HEK293 (cell line): ENCODE results near the gene ZNF221.

Experiments
- BCL11A ChIP-seq: fragments of 450-650 bp; formaldehyde crosslinking; IDR thresholded peaks from 2 replicates; pipeline ENCODE4 v1.5.1; 2016; ENCODE audit warnings: low read depth, missing biosample characterization, missing genetic modification characterization
- GLI2 ChIP-seq: fragments of 450-650 bp; formaldehyde crosslinking; IDR thresholded peaks from 2 replicates; pipeline ENCODE4; 2017; ENCODE audit warnings: missing biosample characterization, missing genetic modification characterization, low read depth, borderline replicate concordance
- KLF16 ChIP-seq: fragments of 450-650 bp; formaldehyde crosslinking; IDR thresholded peaks from 2 replicates; pipeline ENCODE4 v1.5.1; 2017; ENCODE audit warnings: missing biosample characterization, missing genetic modification characterization
- PRDM10 ChIP-seq: fragments of 450-650 bp; formaldehyde crosslinking; IDR thresholded peaks from 2 replicates; pipeline ENCODE4 v1.5.1; 2016; ENCODE audit warnings: missing biosample characterization, missing genetic modification characterization
- REPIN1 ChIP-seq: fragments of 450-650 bp; formaldehyde crosslinking; IDR thresholded peaks from 2 replicates; pipeline ENCODE4 v1.5.1; 2017; ENCODE audit warnings: missing biosample characterization, missing genetic modification characterization, low read depth
- ZBTB10 ChIP-seq: fragments of 450-650 bp; formaldehyde crosslinking; IDR thresholded peaks from 2 replicates; pipeline ENCODE4 v1.5.1; 2016; ENCODE audit warnings: missing biosample characterization, missing genetic modification characterization
- ZBTB48 ChIP-seq: fragments of 450-650 bp; formaldehyde crosslinking; IDR thresholded peaks from 2 replicates; pipeline ENCODE4 v1.5.1; 2016; ENCODE audit warnings: missing biosample characterization, missing genetic modification characterization
- ZBTB7A ChIP-seq: fragments of 450-650 bp; formaldehyde crosslinking; IDR thresholded peaks from 2 replicates; pipeline ENCODE4 v1.5.1; 2016; ENCODE audit warnings: low read depth, missing biosample characterization, missing genetic modification characterization
- ZFP69B ChIP-seq: fragments of 450-650 bp; formaldehyde crosslinking; IDR thresholded peaks from 2 replicates; pipeline ENCODE4 v1.5.1; 2016; ENCODE audit warnings: missing biosample characterization, missing genetic modification characterization
- ZIC2 ChIP-seq: fragments of 450-650 bp; formaldehyde crosslinking; IDR thresholded peaks from 2 replicates; pipeline ENCODE4 v1.5.1; 2016; ENCODE audit warnings: missing biosample characterization, missing genetic modification characterization
- ZNF2 ChIP-seq: fragments of 450-650 bp; formaldehyde crosslinking; IDR thresholded peaks from 2 replicates; pipeline ENCODE4 v1.5.1; 2016; ENCODE audit warnings: missing biosample characterization, missing genetic modification characterization
- ZNF221 ChIP-seq: fragments of 450-650 bp; formaldehyde crosslinking; IDR thresholded peaks from 2 replicates; pipeline ENCODE4 v1.5.1; 2017; ENCODE audit warnings: missing biosample characterization, missing genetic modification characterization, borderline replicate concordance
- ZNF266 ChIP-seq: fragments of 450-650 bp; formaldehyde crosslinking; IDR thresholded peaks from 2 replicates; pipeline ENCODE4 v1.5.1; 2016; ENCODE audit warnings: missing biosample characterization, missing genetic modification characterization, low read depth
- ZNF302 ChIP-seq: fragments of 450-650 bp; formaldehyde crosslinking; IDR thresholded peaks from 2 replicates; pipeline ENCODE4 v1.5.1; 2016; ENCODE audit warnings: missing biosample characterization, missing genetic modification characterization, low read depth
- ZNF426 ChIP-seq: fragments of 450-650 bp; formaldehyde crosslinking; IDR thresholded peaks from 2 replicates; pipeline ENCODE4 v1.5.1; 2017; ENCODE audit warnings: missing biosample characterization, missing genetic modification characterization, mild to moderate bottlenecking, inconsistent platforms, moderate library complexity
- ZNF792 ChIP-seq: fragments of 450-650 bp; formaldehyde crosslinking; IDR thresholded peaks from 2 replicates; pipeline ENCODE4 v1.5.1; 2016; ENCODE audit warnings: missing biosample characterization, missing genetic modification characterization
- TF ChIP-seq, protein P1 (sequence below): fragments of 450-650 bp; formaldehyde crosslinking; IDR thresholded peaks from 2 replicates; pipeline ENCODE4; 2016; ENCODE audit warnings: missing biosample characterization, missing genetic modification characterization
- TF ChIP-seq, protein P2 (sequence below): fragments of 450-650 bp; formaldehyde crosslinking; IDR thresholded peaks from 2 replicates; pipeline ENCODE4 v1.5.1; 2016; ENCODE audit warnings: missing biosample characterization, missing genetic modification characterization
- TF ChIP-seq, protein P3 (sequence below): fragments of 450-650 bp; formaldehyde crosslinking; IDR thresholded peaks from 2 replicates; pipeline ENCODE4 v1.5.1; 2017; ENCODE audit warnings: missing biosample characterization, missing genetic modification characterization
- TF ChIP-seq, protein P4 (sequence below): fragments of 450-650 bp; formaldehyde crosslinking; IDR thresholded peaks from 2 replicates; pipeline ENCODE4 v1.5.1; 2016; ENCODE audit warnings: missing biosample characterization, missing genetic modification characterization
- TF ChIP-seq, protein P5 (sequence below): fragments of 450-650 bp; formaldehyde crosslinking; IDR thresholded peaks from 2 replicates; pipeline ENCODE4 v1.5.1; 2017; ENCODE audit warnings: missing biosample characterization, mild to moderate bottlenecking, missing genetic modification characterization, moderate library complexity

Gene ZNF221

GRCh38 chr19:43950834-43951645 is at the start of gene ZNF221 (continued):
- peak; percentile 58 for TF ChIP-seq KLF16 (tag by site-specific recombination)
- peak; percentile 46; the same call in 1 of the 2 replicates for TF ChIP-seq ZBTB7A
- TF ChIP-seq, protein P1, sequence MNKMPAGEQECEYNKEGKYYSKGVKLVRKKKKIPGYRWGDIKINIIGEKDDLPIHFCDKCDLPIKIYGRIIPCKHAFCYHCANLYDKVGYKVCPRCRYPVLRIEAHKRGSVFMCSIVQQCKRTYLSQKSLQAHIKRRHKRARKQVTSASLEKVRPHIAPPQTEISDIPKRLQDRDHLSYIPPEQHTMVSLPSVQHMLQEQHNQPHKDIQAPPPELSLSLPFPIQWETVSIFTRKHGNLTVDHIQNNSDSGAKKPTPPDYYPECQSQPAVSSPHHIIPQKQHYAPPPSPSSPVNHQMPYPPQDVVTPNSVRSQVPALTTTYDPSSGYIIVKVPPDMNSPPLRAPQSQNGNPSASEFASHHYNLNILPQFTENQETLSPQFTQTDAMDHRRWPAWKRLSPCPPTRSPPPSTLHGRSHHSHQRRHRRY (tag by site-specific recombination): no peak
- 0 out of 2 replicates have a peak, but pooled peaks have one; percentile 2 for TF ChIP-seq ZNF266 (tag by site-specific recombination)
- no peak for TF ChIP-seq ZIC2
- peak; percentile 100 for TF ChIP-seq BCL11A (tag by site-specific recombination)
- TF ChIP-seq, protein P2, sequence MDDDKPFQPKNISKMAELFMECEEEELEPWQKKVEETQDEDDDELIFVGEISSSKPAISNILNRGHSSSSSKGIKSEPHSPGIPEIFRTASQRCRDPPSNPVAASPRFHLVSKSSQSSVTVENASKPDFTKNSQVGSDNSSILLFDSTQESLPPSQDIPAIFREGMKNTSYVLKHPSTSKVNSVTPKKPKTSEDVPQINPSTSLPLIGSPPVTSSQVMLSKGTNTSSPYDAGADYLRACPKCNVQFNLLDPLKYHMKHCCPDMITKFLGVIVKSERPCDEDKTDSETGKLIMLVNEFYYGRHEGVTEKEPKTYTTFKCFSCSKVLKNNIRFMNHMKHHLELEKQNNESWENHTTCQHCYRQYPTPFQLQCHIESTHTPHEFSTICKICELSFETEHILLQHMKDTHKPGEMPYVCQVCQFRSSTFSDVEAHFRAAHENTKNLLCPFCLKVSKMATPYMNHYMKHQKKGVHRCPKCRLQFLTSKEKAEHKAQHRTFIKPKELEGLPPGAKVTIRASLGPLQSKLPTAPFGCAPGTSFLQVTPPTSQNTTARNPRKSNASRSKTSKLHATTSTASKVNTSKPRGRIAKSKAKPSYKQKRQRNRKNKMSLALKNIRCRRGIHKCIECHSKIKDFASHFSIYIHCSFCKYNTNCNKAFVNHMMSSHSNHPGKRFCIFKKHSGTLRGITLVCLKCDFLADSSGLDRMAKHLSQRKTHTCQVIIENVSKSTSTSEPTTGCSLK (tag by site-specific recombination): no peak
- TF ChIP-seq ZNF302 (tag by site-specific recombination): peak; percentile 89
- TF ChIP-seq, protein P3, sequence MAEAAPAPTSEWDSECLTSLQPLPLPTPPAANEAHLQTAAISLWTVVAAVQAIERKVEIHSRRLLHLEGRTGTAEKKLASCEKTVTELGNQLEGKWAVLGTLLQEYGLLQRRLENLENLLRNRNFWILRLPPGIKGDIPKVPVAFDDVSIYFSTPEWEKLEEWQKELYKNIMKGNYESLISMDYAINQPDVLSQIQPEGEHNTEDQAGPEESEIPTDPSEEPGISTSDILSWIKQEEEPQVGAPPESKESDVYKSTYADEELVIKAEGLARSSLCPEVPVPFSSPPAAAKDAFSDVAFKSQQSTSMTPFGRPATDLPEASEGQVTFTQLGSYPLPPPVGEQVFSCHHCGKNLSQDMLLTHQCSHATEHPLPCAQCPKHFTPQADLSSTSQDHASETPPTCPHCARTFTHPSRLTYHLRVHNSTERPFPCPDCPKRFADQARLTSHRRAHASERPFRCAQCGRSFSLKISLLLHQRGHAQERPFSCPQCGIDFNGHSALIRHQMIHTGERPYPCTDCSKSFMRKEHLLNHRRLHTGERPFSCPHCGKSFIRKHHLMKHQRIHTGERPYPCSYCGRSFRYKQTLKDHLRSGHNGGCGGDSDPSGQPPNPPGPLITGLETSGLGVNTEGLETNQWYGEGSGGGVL (tag by site-specific recombination): peak; percentile 53
- TF ChIP-seq ZNF221 (tag by site-specific recombination): 0 out of 2 replicates have a peak, but pooled peaks have one; percentile 47
- TF ChIP-seq ZNF2: peak; percentile 98
- peak; percentile 95 for TF ChIP-seq ZBTB48 (tag by site-specific recombination)
- no peak; the same call in 1 of the 2 replicates for TF ChIP-seq REPIN1 (tag by site-specific recombination)
- TF ChIP-seq, protein P4, sequence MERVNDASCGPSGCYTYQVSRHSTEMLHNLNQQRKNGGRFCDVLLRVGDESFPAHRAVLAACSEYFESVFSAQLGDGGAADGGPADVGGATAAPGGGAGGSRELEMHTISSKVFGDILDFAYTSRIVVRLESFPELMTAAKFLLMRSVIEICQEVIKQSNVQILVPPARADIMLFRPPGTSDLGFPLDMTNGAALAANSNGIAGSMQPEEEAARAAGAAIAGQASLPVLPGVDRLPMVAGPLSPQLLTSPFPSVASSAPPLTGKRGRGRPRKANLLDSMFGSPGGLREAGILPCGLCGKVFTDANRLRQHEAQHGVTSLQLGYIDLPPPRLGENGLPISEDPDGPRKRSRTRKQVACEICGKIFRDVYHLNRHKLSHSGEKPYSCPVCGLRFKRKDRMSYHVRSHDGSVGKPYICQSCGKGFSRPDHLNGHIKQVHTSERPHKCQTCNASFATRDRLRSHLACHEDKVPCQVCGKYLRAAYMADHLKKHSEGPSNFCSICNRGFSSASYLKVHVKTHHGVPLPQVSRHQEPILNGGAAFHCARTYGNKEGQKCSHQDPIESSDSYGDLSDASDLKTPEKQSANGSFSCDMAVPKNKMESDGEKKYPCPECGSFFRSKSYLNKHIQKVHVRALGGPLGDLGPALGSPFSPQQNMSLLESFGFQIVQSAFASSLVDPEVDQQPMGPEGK (tag by site-specific recombination): peak; percentile 87
- peak; percentile 89 for TF ChIP-seq PRDM10 (tag by site-specific recombination)
- TF ChIP-seq GLI2 (tag by site-specific recombination): no peak; the same call in 1 of the 2 replicates
- peak; percentile 94 for TF ChIP-seq ZBTB10 (tag by site-specific recombination)
- TF ChIP-seq ZFP69B: peak; percentile 76
- TF ChIP-seq ZNF426: no peak
- TF ChIP-seq, protein P5, sequence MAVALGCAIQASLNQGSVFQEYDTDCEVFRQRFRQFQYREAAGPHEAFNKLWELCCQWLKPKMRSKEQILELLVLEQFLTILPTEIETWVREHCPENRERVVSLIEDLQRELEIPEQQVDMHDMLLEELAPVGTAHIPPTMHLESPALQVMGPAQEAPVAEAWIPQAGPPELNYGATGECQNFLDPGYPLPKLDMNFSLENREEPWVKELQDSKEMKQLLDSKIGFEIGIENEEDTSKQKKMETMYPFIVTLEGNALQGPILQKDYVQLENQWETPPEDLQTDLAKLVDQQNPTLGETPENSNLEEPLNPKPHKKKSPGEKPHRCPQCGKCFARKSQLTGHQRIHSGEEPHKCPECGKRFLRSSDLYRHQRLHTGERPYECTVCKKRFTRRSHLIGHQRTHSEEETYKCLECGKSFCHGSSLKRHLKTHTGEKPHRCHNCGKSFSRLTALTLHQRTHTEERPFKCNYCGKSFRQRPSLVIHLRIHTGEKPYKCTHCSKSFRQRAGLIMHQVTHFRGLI (tag by site-specific recombination): peak; percentile 27
- TF ChIP-seq ZNF792 (tag by site-specific recombination): no peak
